Measurements from ENCODE around the gene SLC30A7. TPM values are rescaled to one million over a fixed set of nuclear protein-coding genes. Genes with fewer than 3 reads are reported as not detected.
A peak's percentile ranks its signal among the peaks of the same experiment; 100 is the strongest.
"Not testable (repeated sequence)": the region's sequence is repeated elsewhere in the genome, so short reads cannot be mapped to it uniquely, and the experiment has no call there.

Gene SLC30A7
- total RNA-seq = 10 to 100 TPM; 32.4 to 32.6 TPM

DNA sequence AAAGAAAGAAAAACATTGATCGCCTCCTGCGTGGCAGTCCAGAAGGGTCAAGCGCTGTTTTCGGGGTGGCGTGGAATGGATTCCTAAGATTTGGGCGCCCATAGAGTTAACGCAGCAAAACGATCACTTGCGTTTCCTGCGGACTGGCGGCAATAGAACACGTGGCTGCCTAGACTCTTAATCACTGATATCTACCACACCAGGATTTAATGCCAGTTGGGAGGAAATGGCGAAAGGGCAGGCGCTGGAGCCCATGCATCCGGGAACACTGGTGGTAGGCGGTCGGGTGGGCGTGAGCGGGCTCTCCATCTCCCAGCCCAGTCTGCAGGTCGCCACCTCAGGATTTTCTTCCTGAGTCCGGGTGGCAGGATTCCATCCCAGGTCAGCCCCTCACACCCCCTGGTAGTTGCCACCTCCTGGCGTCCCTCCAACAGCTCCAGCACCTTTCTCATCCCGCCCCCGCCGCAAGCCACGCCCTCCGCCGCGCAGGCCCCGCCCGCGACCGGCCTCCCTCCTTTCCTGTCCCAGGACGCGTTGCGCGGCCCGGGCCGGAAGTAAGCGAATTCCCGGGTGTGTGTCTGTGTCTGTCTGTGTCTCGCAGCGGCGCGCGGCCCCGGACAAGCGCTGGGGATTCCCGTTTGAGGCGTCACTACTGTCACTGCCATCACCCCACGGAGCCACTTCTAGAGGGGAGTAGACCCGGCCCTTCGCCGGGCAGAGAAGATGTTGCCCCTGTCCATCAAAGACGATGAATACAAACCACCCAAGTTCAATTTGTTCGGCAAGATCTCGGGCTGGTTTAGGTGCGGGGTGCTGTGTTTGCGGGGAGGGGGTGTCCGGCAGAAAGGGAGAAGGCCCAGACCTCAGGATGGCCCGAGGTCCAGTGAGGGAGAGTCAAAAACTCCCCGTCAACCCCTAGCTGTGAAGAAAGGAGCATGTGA is at the start of gene SLC30A7:
Gene SLC30A7 (plus strand): TSS at position 551 of the 941 bp plus-strand sequence. CDS start 173 bp downstream, at position 724.
- peak; percentile 98 for DNase-seq
- Mint-ChIP-seq H3K4me3 (peak within 1 kb of the TSS; percentile 100), H3K27me3 (ENCODE audit: low read depth) (no peaks in the 10 kb centered on the region), H3K36me3 (ENCODE audit: low read depth) (peaks cover 29% of the 10 kb centered on the region), H3K27ac (peak within 1 kb of the TSS; percentile 100), H3K9me3 (peaks cover 4% of the 10 kb centered on the region), H3K4me1 (ENCODE audit: low read depth) (peaks cover 37% of the 10 kb centered on the region)
- intact Hi-C loops (cut with micrococcal nuclease) = loop anchor here (1.0 to 10.0 kb wide), 16 partner anchors 25 to 1087 kb away; partner anchors contain the start of genes DPH5, RTCA, SASS6 and TRMT13
- CTCF ChIA-PET = interaction anchor here (0.8 to 1.4 kb wide), 5 partner anchors 12 to 413 kb away, joined by 3 to 4 read pairs (median 3); no protein-coding TSS in a partner anchor

GRCh38 chr1:100847361-100848082 is 48.4 kb upstream of the SLC30A7 start:
- Mint-ChIP-seq H3K27me3 (ENCODE audit: low read depth) (peaks cover 2% of the 10 kb centered on the region), H3K36me3 (ENCODE audit: low read depth) (no peaks in the 10 kb centered on the region), H3K9me3 (no peaks in the 10 kb centered on the region), H3K27ac (no peak overlapping the region), H3K4me1 (ENCODE audit: low read depth) (no peaks in the 10 kb centered on the region), H3K4me3 (no peak overlapping the region)
- CTCF ChIA-PET = interaction anchor here (2.3 kb wide), 1 partner anchor 21 kb away, joined by 9 read pairs; no protein-coding TSS in a partner anchor
- intact Hi-C loops (cut with micrococcal nuclease) = no loop called here
- no peak for DNase-seq

GRCh38 chr1:100851726-100852125 is 44.2 kb upstream of the SLC30A7 start:
- peaks cover 2% of the 10 kb centered on the region for H3K27me3 Mint-ChIP-seq (ENCODE audit: low read depth)
- no peaks in the 10 kb centered on the region for H3K36me3 Mint-ChIP-seq (ENCODE audit: low read depth)
- CTCF ChIA-PET = no interaction called here
- H3K4me1 Mint-ChIP-seq (ENCODE audit: low read depth) = no peaks in the 10 kb centered on the region
- intact Hi-C loops (cut with micrococcal nuclease) = no loop called here
- no peak for DNase-seq
- H3K9me3 Mint-ChIP-seq = no peaks in the 10 kb centered on the region
- no peak overlapping the region for H3K27ac Mint-ChIP-seq
- no peak overlapping the region for H3K4me3 Mint-ChIP-seq

DNA sequence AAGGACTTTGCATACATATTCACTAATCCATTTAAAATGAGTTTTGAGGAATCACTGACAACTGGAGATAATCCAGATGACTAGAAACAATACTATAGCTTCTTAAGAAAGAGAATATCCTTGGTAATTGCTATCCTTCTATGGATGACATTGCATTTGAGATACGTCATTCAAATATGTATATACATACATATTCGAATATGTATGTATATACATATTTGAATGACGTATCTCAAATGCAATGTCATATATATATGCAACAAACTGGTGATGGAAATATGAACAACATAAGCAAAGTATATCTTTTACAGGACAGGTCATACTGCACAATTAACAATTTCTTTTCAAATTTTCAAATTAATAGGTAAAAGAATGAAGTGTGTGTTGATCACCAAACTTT is 42.9 kb upstream of the SLC30A7 start:
- intact Hi-C loops (cut with micrococcal nuclease) = no loop called here
- DNase-seq = no peak
- H3K4me3 Mint-ChIP-seq = no peak overlapping the region
- CTCF ChIA-PET = no interaction called here
- H3K9me3 Mint-ChIP-seq = no peaks in the 10 kb centered on the region
- H3K27ac Mint-ChIP-seq = no peak overlapping the region
- H3K36me3 Mint-ChIP-seq (ENCODE audit: low read depth) = no peaks in the 10 kb centered on the region
- H3K4me1 Mint-ChIP-seq (ENCODE audit: low read depth) = no peaks in the 10 kb centered on the region
- H3K27me3 Mint-ChIP-seq (ENCODE audit: low read depth) = peaks cover 2% of the 10 kb centered on the region

- DNase-seq; intact Hi-C loops (cut with micrococcal nuclease); H3K27ac Mint-ChIP-seq; H3K4me3 Mint-ChIP-seq; H3K9me3 Mint-ChIP-seq; H3K36me3 Mint-ChIP-seq (ENCODE audit: low read depth); H3K27me3 Mint-ChIP-seq (ENCODE audit: low read depth); H3K4me1 Mint-ChIP-seq (ENCODE audit: low read depth): not testable (repeated sequence)
- CTCF ChIA-PET = interaction anchor here (1.0 to 1.1 kb wide), 2 partner anchors 14 to 400 kb away, joined by 4 to 7 read pairs; no protein-coding TSS in a partner anchor
These were observed 40.8 kb upstream of the SLC30A7 start for GRCh38 chr1:100855116-100855515.

- CTCF ChIA-PET = no interaction called here
- Mint-ChIP-seq H3K27me3 (ENCODE audit: low read depth) (peaks cover 2% of the 10 kb centered on the region), H3K36me3 (ENCODE audit: low read depth) (no peaks in the 10 kb centered on the region), H3K4me1 (ENCODE audit: low read depth) (no peaks in the 10 kb centered on the region), H3K4me3 (no peak overlapping the region), H3K9me3 (no peaks in the 10 kb centered on the region), H3K27ac (no peak overlapping the region)
- intact Hi-C loops (cut with micrococcal nuclease) = no loop called here
- no peak for DNase-seq
These were observed 35.4 kb upstream of the SLC30A7 start for GRCh38 chr1:100860397-100860991.

DNA sequence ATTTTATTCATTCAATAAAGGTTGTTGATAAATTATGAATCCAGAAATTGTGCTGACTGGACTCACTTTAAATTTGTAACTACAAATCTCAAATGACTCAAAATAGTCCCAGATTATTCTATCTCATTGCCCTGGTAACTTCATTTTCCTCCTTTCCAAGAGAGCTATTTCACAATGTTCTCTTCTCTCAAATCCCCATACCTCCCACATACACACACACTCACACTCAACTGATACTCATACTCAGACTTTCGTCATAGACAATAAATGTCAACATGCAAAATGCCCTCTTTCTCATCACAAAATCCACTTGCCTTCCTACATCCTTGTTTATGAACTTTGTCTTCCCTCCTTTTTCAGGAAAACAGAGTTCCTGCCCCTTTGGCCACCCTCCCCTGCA is 34.5 kb upstream of the SLC30A7 start:
- H3K9me3 Mint-ChIP-seq = no peaks in the 10 kb centered on the region
- H3K36me3 Mint-ChIP-seq (ENCODE audit: low read depth) = no peaks in the 10 kb centered on the region
- intact Hi-C loops (cut with micrococcal nuclease) = no loop called here
- H3K4me3 Mint-ChIP-seq = no peak overlapping the region
- no peak overlapping the region for H3K27ac Mint-ChIP-seq
- no peaks in the 10 kb centered on the region for H3K4me1 Mint-ChIP-seq (ENCODE audit: low read depth)
- peaks cover 2% of the 10 kb centered on the region for H3K27me3 Mint-ChIP-seq (ENCODE audit: low read depth)
- no peak for DNase-seq
- CTCF ChIA-PET = no interaction called here

GRCh38 chr1:100862591-100862990 is 33.3 kb upstream of the SLC30A7 start:
- Mint-ChIP-seq H3K36me3 (ENCODE audit: low read depth) (no peaks in the 10 kb centered on the region), H3K4me1 (ENCODE audit: low read depth) (no peaks in the 10 kb centered on the region), H3K27ac (no peak overlapping the region), H3K4me3 (no peak overlapping the region), H3K9me3 (no peaks in the 10 kb centered on the region), H3K27me3 (ENCODE audit: low read depth) (peaks cover 2% of the 10 kb centered on the region)
- DNase-seq = no peak
- CTCF ChIA-PET = interaction anchor here (0.5 kb wide), 1 partner anchor 284 kb away, joined by 3 read pairs; no protein-coding TSS in a partner anchor
- intact Hi-C loops (cut with micrococcal nuclease) = no loop called here

GRCh38 chr1:100866041-100866900 is 29.6 kb upstream of the SLC30A7 start:
- intact Hi-C loops (cut with micrococcal nuclease) = loop anchor here (5.0 kb wide), 1 partner anchor 589 kb away; no protein-coding TSS in a partner anchor
- no peaks in the 10 kb centered on the region for H3K36me3 Mint-ChIP-seq (ENCODE audit: low read depth)
- peaks cover 2% of the 10 kb centered on the region for H3K4me1 Mint-ChIP-seq (ENCODE audit: low read depth)
- H3K27me3 Mint-ChIP-seq (ENCODE audit: low read depth) = no peaks in the 10 kb centered on the region
- no peak overlapping the region for H3K27ac Mint-ChIP-seq
- DNase-seq = no peak
- no peak overlapping the region for H3K4me3 Mint-ChIP-seq
- no peaks in the 10 kb centered on the region for H3K9me3 Mint-ChIP-seq
- CTCF ChIA-PET = interaction anchor here (0.6 to 4.8 kb wide), 5 partner anchors 60 to 908 kb away, joined by 3 to 85 read pairs (median 3); no protein-coding TSS in a partner anchor

DNA sequence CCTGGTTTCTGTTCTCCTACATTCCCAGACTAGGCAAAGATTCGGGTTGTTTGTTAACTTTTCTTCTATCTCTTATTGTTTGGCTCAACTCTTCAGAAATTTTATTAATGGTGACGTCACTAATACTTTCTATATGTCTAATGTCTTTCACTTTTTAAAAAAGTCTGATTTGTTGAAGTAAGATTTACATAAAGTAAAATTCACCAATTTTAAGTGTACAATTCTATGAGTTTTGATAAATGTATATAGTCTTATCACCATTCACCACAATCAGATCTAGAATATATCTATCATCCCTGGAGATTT is 29.0 kb upstream of the SLC30A7 start:
- intact Hi-C loops (cut with micrococcal nuclease) = loop anchor here (5.0 kb wide), 1 partner anchor 590 kb away; no protein-coding TSS in a partner anchor
- Mint-ChIP-seq H3K27ac (no peak overlapping the region), H3K4me1 (ENCODE audit: low read depth) (peaks cover 2% of the 10 kb centered on the region), H3K36me3 (ENCODE audit: low read depth) (no peaks in the 10 kb centered on the region), H3K9me3 (no peaks in the 10 kb centered on the region), H3K27me3 (ENCODE audit: low read depth) (no peaks in the 10 kb centered on the region), H3K4me3 (no peak overlapping the region)
- CTCF ChIA-PET = interaction anchor here (0.6 to 4.8 kb wide), 7 partner anchors 61 to 908 kb away, joined by 3 to 85 read pairs (median 4); no protein-coding TSS in a partner anchor
- no peak for DNase-seq

- Mint-ChIP-seq H3K27ac (no peak overlapping the region), H3K27me3 (ENCODE audit: low read depth) (no peaks in the 10 kb centered on the region), H3K36me3 (ENCODE audit: low read depth) (no peaks in the 10 kb centered on the region), H3K4me3 (no peak overlapping the region), H3K4me1 (ENCODE audit: low read depth) (peaks cover 2% of the 10 kb centered on the region), H3K9me3 (no peaks in the 10 kb centered on the region)
- intact Hi-C loops (cut with micrococcal nuclease) = loop anchor here (1.0 to 5.0 kb wide), 7 partner anchors 33 to 1688 kb away; no protein-coding TSS in a partner anchor
- no peak for DNase-seq
- CTCF ChIA-PET = interaction anchor here (0.6 to 4.8 kb wide), 38 partner anchors 10 to 1770 kb away, joined by 3 to 85 read pairs (median 3); partner anchors contain the start of gene EXTL2
These were observed 27.4 kb upstream of the SLC30A7 start for GRCh38 chr1:100868364-100868995.
